ENCODE measurements around the gene MUTYH.
"Not testable (repeated sequence)": the region's sequence is repeated elsewhere in the genome, so short reads cannot be mapped to it uniquely, and the experiment has no call there.

MUTYH gene

DNA sequence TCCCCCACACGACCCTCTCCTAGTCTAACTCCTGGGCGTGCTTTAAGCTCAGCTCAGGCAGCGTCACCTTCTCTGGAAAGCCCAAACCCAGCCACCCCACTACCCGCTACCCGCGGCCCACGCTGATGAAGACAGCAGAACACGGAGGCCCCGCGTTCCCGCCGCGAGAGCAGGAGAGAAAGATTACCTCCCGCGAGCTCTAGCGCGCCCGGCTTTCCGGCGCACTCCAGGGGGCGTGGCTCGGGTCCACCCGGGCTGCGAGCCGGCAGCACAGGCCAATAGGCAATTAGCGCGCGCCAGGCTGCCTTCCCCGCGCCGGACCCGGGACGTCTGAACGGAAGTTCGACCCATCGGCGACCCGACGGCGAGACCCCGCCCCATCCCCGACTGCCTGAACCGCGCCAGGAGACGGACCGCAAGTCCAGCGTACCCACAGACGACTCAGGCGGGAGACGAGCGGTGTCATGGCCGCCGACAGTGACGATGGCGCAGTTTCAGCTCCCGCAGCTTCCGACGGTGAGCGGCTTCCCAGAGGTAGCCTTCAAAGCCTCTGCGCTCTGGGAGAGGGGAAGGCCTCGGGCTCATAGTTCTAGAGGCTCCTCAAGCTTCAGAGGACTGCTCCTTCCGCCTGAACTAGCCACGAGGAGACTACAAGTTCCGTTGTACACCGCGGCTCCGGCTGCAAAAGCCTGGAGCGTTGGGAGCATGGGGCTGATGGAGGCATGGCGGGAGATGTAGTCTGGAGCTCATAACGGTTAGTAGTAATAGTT is at the start of gene MUTYH, which contains the start of gene TOE1:
Gene MUTYH (minus strand): TSS at position 652 of the 770 bp plus-strand sequence. CDS start 5,935 bp downstream, outside the sequence.
Gene TOE1 (plus strand): TSS at position 382 of the 770 bp plus-strand sequence. CDS start 83 bp downstream, at position 465.
- in situ Hi-C loops (cut with MboI; ENCODE audit: low sequenced_read_pairs), result no loop called here

DNA sequence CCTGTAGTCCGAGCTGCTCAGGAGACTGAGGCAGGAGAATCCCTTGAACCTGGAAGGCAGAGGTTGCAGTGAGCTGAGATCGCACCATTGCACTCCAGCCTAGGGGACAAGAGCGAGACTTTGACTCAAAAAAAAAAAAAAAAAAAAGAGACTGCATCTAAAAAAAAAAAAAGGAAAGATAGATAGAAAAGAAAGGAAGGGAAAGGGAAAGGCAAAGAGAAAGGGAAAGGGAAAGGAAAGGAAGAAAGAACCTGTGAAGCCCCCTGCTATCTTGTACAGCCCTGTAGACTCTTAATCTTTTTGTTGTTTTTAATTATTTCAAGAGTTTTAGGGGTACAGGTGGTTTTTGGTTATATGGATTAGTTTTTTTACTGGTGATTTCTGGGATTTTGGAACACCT is 46.0 kb upstream of the MUTYH start:
- in situ Hi-C loops (cut with MboI; ENCODE audit: low sequenced_read_pairs), result no loop called here

DNA sequence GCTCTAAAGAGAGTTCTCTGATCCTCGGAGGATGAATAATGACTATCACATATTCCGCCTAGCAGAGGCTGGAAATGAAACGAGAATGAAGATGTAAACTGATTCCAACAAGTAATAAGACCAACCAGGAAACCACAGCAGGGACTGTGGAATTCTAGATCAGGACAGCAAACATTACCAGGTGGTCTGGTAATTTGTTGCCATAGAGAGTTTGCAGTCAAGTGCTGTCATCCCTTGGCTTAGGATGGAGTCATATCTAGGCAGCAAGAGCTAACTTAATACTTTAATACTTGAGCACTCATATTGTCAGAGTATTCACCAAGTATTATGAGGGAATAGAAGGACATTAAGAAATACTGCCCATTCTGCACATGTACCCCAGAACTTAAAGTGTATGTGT is 45.1 kb upstream of the MUTYH start:
- in situ Hi-C loops (cut with MboI; ENCODE audit: low sequenced_read_pairs), result no loop called here

DNA sequence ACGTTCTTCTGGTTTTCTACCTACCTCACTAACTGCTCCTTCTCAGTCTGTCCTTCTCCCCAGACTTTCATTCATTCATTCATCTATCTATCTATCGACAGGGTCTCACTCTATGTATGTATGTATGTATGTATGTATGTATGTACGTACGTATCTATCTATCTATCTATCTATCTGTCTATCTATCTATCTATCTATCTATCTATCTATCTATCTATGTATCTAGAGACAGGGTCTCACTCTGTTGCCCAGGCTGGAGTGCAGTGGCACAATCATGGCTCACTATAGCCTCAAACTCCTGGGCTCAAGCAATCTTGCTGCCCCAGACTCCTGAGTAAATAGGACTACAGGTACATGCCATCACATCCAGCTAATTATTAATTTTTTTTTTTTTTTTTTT is 44.0 kb upstream of the MUTYH start:
- in situ Hi-C loops (cut with MboI; ENCODE audit: low sequenced_read_pairs), result not testable (repeated sequence)

DNA sequence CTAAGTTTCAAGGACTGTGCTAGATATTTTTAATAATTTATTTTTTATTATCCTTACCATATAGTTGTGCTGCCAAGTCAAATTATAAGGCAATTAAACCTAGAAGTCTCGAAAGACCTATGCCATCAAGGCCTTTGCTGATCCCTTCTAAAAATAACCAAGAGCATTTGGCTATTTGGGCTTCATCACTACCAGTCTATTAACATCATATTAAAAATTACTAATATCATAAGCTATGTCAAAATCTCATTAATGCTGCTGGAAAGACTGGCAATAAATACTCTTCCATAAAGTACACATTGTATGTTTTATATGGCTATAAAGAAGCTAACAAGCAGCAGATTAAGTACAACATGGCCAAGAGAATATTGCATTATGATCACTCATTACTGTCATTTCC is 43.0 kb upstream of the MUTYH start:
- in situ Hi-C loops (cut with MboI; ENCODE audit: low sequenced_read_pairs), result no loop called here

DNA sequence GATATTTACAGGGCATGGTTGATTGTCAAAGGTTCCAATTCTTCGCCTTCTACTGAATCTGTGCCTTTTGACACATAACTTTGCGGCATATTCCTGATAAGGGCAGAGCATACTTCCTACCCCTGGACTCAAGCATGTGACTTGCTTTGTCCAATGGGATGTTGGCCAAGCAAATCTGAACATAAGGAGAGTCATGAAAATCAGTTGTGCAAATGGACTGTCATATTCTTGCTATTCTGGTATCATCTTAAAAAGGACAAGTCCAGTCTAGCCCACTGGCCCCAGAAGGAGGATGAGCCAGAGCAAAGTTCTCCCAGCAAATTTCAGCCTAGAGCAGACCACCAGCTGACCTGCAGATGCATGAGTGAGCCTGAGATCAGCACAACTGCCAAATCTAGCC is 41.0 kb upstream of the MUTYH start:
- in situ Hi-C loops (cut with MboI; ENCODE audit: low sequenced_read_pairs), result no loop called here

- in situ Hi-C loops (cut with MboI; ENCODE audit: low sequenced_read_pairs), result no loop called here
These were observed 40.5 kb upstream of the MUTYH start for GRCh38 chr1:45380730-45381129.

- in situ Hi-C loops (cut with MboI; ENCODE audit: low sequenced_read_pairs), result no loop called here
These were observed 39.9 kb upstream of the MUTYH start for GRCh38 chr1:45380125-45380524.

DNA sequence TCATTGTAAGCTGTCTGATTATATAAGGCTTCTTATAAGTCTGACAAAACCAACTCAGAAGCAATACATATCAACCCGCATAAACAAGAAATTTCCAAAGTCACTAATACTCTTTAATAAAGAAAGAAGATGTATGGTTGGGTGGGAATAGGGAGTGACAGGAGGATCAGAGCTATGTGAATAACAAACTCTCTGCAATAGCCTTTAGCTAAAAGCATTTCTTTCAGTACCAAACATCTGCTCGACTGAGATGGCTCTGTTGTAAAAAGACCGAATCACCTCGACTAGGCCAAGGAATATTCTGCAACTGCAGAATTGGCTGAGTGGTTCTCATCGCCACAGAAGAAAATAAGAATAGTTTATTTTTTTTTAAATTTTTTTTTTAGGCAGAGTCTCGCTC is 39.3 kb upstream of the MUTYH start:
- in situ Hi-C loops (cut with MboI; ENCODE audit: low sequenced_read_pairs), result no loop called here

DNA sequence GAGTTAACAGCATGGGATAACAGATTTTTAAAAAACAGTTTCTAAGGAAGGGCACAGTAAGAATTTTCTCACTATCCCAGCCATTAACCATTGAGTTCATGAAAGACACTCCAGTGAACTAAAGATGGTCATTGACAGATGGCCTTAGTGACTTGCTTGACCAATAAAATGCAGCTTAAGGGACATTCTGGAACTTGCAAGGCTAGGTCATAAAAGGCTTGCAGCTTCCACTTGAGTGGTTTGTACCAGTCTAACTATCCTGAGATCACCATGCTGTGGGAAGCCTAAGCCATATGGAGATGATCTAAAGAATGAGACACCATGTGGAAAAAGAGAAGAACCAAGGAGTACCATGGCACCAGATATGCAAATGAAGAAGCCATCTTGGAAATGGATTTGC is 37.9 kb upstream of the MUTYH start:
- in situ Hi-C loops (cut with MboI; ENCODE audit: low sequenced_read_pairs), result no loop called here

- in situ Hi-C loops (cut with MboI; ENCODE audit: low sequenced_read_pairs), result no loop called here
These were observed 35.2 kb upstream of the MUTYH start for GRCh38 chr1:45375104-45376090.

GRCh38 chr1:45373573-45373972 is 33.3 kb upstream of the MUTYH start:
- in situ Hi-C loops (cut with MboI; ENCODE audit: low sequenced_read_pairs), result no loop called here

DNA sequence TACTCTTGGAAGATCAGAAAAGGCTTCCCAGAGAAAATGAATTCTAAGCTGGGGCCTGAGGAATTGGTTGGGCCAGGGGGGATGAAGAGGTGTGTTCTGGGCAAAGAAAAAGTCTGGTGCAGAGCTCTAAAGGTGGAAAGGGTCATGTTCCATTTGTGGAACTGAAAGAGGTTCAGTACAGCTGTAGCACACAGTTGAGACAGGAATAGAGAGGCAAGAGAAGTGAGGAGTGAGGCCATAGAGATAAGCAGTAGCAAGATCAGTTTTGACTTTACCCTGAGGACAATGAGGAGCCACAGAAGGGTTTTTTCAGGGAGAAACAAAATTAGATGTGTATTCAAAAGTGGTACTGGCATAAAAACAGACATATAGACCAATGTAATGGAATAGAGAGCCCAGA is 30.3 kb upstream of the MUTYH start:
- in situ Hi-C loops (cut with MboI; ENCODE audit: low sequenced_read_pairs), result no loop called here

DNA sequence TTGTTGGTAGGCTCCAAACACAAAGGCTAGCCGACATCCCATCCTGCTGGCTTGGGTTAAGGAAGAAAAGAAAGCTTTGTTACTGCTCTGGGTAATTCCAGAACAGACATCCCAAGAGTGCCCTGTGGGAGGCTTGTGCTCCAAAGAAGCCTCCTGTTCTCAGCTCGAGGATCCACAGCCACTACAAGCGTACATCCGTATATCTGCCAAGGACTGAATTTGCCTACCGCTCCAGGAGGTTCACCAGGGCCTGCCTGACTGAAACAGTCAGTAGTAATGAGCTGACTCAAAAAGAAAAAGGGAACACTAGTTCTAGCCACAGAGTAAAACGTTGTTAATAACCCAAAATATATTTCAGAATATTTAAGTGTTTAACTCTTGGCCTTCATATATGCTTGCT is 24.8 kb upstream of the MUTYH start:
- in situ Hi-C loops (cut with MboI; ENCODE audit: low sequenced_read_pairs), result no loop called here

- in situ Hi-C loops (cut with MboI; ENCODE audit: low sequenced_read_pairs), result no loop called here
These were observed 24.1 kb upstream of the MUTYH start for GRCh38 chr1:45364294-45364693.

- in situ Hi-C loops (cut with MboI; ENCODE audit: low sequenced_read_pairs), result not testable (repeated sequence)
These were observed 20.7 kb upstream of the MUTYH start for GRCh38 chr1:45360981-45361380.

DNA sequence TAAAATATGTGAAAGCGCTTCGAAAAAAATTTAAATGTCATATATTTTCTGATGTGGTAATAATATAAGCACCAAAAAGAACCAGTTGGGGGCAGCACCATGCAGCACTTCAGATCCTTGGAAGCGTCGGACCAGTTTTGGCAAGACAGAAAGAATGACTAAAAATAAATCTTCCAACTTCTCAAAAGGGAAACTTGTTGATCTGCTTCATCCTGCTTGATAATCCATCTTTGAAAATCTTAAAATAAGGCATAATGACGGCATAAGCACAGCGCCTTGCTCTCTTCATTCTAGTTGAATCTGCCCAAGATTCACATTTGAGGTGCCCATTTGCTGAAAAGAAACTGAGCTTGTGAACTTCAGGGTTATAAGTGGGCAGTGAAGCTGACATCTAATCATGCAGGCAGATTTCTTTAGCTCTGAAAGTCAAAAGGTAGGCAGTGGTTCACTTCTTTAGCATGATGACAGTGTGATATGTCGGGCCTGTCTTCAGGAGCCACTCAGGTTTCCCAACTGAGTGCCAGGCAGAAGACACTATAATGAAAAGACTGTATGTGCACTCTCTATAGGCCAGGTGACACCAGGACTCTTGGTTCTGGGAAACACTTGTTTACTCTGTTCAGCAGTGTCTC is 19.8 kb upstream of the MUTYH start:
- in situ Hi-C loops (cut with MboI; ENCODE audit: low sequenced_read_pairs), result loop anchor here (10.0 kb wide), 1 partner anchor 135 kb away; the partner anchor contains the start of gene TESK2

DNA sequence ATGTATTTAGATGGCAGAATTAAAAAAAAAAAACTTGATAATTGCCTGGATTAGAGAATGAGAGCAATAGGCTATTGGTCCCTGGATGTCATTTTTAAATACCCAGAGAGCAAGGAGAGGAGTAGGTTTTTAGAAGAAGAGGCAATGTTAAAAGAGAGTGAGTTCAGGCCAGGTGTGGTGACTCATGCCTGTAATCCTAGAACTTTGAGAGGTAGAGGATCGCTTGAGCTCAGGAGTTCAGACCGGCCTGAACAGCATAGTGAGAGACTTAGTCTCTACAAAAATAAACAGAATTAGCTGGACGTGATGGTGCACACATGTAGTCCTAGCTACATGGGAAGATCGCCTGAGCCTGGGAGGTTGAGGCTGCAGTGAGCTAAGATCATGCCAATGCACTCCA is 15.9 kb upstream of the MUTYH start:
- in situ Hi-C loops (cut with MboI; ENCODE audit: low sequenced_read_pairs), result loop anchor here (10.0 kb wide), 1 partner anchor 139 kb away; the partner anchor contains the start of gene TESK2

- in situ Hi-C loops (cut with MboI; ENCODE audit: low sequenced_read_pairs), result loop anchor here (10.0 kb wide), 1 partner anchor 139 kb away; the partner anchor contains the start of gene TESK2
These were observed 15.4 kb upstream of the MUTYH start for GRCh38 chr1:45355683-45356082.

DNA sequence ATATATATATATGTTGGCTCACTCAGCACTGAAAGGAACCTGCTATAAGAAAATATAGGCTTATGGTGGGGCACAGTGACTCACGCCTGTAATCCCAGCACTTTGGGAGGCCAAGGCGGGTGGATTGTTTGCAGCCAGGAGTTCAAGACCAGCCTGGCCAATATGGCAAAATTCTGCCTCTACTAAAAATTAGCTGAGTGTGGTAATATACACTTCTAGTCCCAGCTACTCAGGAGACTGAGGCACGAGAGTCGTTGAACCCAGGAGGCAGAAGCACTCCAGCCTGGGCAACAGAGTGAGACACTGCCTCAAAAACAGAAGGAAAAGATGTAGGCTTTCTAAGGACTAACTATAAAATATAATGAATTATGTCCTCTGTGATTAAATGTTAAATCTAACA is 14.6 kb upstream of the MUTYH start:
- in situ Hi-C loops (cut with MboI; ENCODE audit: low sequenced_read_pairs), result loop anchor here (10.0 kb wide), 1 partner anchor 140 kb away; the partner anchor contains the start of gene TESK2

- in situ Hi-C loops (cut with MboI; ENCODE audit: low sequenced_read_pairs), result loop anchor here (10.0 kb wide), 1 partner anchor 141 kb away; the partner anchor contains the start of gene TESK2
These were observed 13.4 kb upstream of the MUTYH start for GRCh38 chr1:45353685-45354084.
